Activated naive CD8-positive, alpha-beta T cell treated with anti-CD3 and anti-CD28 coated beads, Interleukin-2, amount 50 U/mL, for 24 hours (primary cell): Measurements from ENCODE around the gene MSLN.

Experiments used
- ATAC-seq: fragments of 150-1000 bp; cut with Tn5 transposase; one replicate; pipeline ENCODE4 v1.10.0; 2021
- DNase-seq: peaks from one replicate; pipeline ENCODE4 v3.0.0; 2021
- H3K27ac Mint-ChIP-seq: one replicate; pipeline ENCODE4 v1.8.0; 2021; ENCODE audit warnings: mild to moderate bottlenecking, mixed read lengths
- H3K27me3 Mint-ChIP-seq: one replicate; pipeline ENCODE4 v1.8.0; 2021; ENCODE audit warnings: mixed read lengths
- H3K36me3 Mint-ChIP-seq: one replicate; pipeline ENCODE4 v1.8.0; 2021; ENCODE audit warnings: low read depth, mixed read lengths
- H3K4me1 Mint-ChIP-seq: one replicate; pipeline ENCODE4 v1.8.0; 2021; ENCODE audit warnings: mixed read lengths
- H3K4me3 Mint-ChIP-seq: one replicate; pipeline ENCODE4 v1.8.0; 2021; ENCODE audit warnings: mild to moderate bottlenecking, moderate library complexity, mixed read lengths
- H3K9me3 Mint-ChIP-seq: one replicate; pipeline ENCODE4 v1.8.0; 2021; ENCODE audit warnings: mixed read lengths

MSLN gene

GRCh38 chr16:719815-720446 is 40.6 kb upstream of the MSLN start:
- peak overlapping the region; percentile 84 for H3K27ac Mint-ChIP-seq
- peaks cover 23% of the 10 kb centered on the region for H3K4me1 Mint-ChIP-seq
- no peaks in the 10 kb centered on the region for H3K36me3 Mint-ChIP-seq
- DNase-seq = no peak
- ATAC-seq = no peak
- H3K9me3 Mint-ChIP-seq = no peaks in the 10 kb centered on the region
- H3K27me3 Mint-ChIP-seq = no peaks in the 10 kb centered on the region
- peak overlapping the region; percentile 85 for H3K4me3 Mint-ChIP-seq

GRCh38 chr16:720447-720989 is 40.0 kb upstream of the MSLN start:
- Mint-ChIP-seq H3K4me3 (peak overlapping the region; percentile 85), H3K27ac (peak overlapping the region; percentile 84), H3K36me3 (no peaks in the 10 kb centered on the region), H3K4me1 (peaks cover 23% of the 10 kb centered on the region), H3K27me3 (no peaks in the 10 kb centered on the region), H3K9me3 (no peaks in the 10 kb centered on the region)
- peak; percentile 71 for DNase-seq
- peak; percentile 48 for ATAC-seq

GRCh38 chr16:720990-721764 is 39.4 kb upstream of the MSLN start, which contains the start of gene ANTKMT:
Gene ANTKMT, plus strand, starts transcription at chr16:721146. Its CDS starts 129 bp downstream, at chr16:721275.
- Mint-ChIP-seq H3K27me3 (no peaks in the 10 kb centered on the region), H3K4me3 (peak within 1 kb of the TSS; percentile 85), H3K27ac (peak within 1 kb of the TSS; percentile 84), H3K36me3 (no peaks in the 10 kb centered on the region), H3K4me1 (peaks cover 23% of the 10 kb centered on the region), H3K9me3 (no peaks in the 10 kb centered on the region)
- DNase-seq (peak; percentile 84), ATAC-seq (peak; percentile 64)

GRCh38 chr16:721765-722540 is 38.6 kb upstream of the MSLN start:
- Mint-ChIP-seq H3K36me3 (no peaks in the 10 kb centered on the region), H3K27me3 (no peaks in the 10 kb centered on the region), H3K9me3 (no peaks in the 10 kb centered on the region), H3K4me1 (peaks cover 19% of the 10 kb centered on the region), H3K4me3 (peak overlapping the region; percentile 74), H3K27ac (no peak overlapping the region)
- ATAC-seq = no peak
- no peak for DNase-seq

GRCh38 chr16:722835-723633 is 37.5 kb upstream of the MSLN start:
- Mint-ChIP-seq H3K4me1 (peaks cover 19% of the 10 kb centered on the region), H3K27me3 (no peaks in the 10 kb centered on the region), H3K9me3 (no peaks in the 10 kb centered on the region), H3K27ac (no peak overlapping the region), H3K4me3 (peak overlapping the region; percentile 74), H3K36me3 (no peaks in the 10 kb centered on the region)
- no peak for ATAC-seq
- no peak for DNase-seq

GRCh38 chr16:723695-724094 is 36.8 kb upstream of the MSLN start:
- H3K27me3 Mint-ChIP-seq = no peaks in the 10 kb centered on the region
- ATAC-seq (no peak), DNase-seq (no peak)
- H3K4me1 Mint-ChIP-seq = peaks cover 18% of the 10 kb centered on the region
- no peaks in the 10 kb centered on the region for H3K9me3 Mint-ChIP-seq
- no peak overlapping the region for H3K4me3 Mint-ChIP-seq
- no peaks in the 10 kb centered on the region for H3K36me3 Mint-ChIP-seq
- H3K27ac Mint-ChIP-seq = no peak overlapping the region

- ATAC-seq = no peak
- Mint-ChIP-seq H3K36me3 (no peaks in the 10 kb centered on the region), H3K9me3 (no peaks in the 10 kb centered on the region), H3K27ac (no peak overlapping the region), H3K4me1 (peaks cover 11% of the 10 kb centered on the region), H3K27me3 (no peaks in the 10 kb centered on the region), H3K4me3 (no peak overlapping the region)
- no peak for DNase-seq
These were observed 36.1 kb upstream of the MSLN start for GRCh38 chr16:724188-725040.

- no peaks in the 10 kb centered on the region for H3K9me3 Mint-ChIP-seq
- no peak overlapping the region for H3K27ac Mint-ChIP-seq
- peaks cover 7% of the 10 kb centered on the region for H3K4me1 Mint-ChIP-seq
- ATAC-seq = no peak
- no peak for DNase-seq
- H3K4me3 Mint-ChIP-seq = no peak overlapping the region
- no peaks in the 10 kb centered on the region for H3K36me3 Mint-ChIP-seq
- H3K27me3 Mint-ChIP-seq = no peaks in the 10 kb centered on the region
These were observed 35.5 kb upstream of the MSLN start for GRCh38 chr16:725041-725376.

GRCh38 chr16:725463-726187 is 34.9 kb upstream of the MSLN start:
- H3K36me3 Mint-ChIP-seq = no peaks in the 10 kb centered on the region
- DNase-seq (no peak), ATAC-seq (no peak)
- no peak overlapping the region for H3K27ac Mint-ChIP-seq
- peaks cover 4% of the 10 kb centered on the region for H3K4me1 Mint-ChIP-seq
- no peaks in the 10 kb centered on the region for H3K27me3 Mint-ChIP-seq
- H3K9me3 Mint-ChIP-seq = no peaks in the 10 kb centered on the region
- peak overlapping the region; percentile 45 for H3K4me3 Mint-ChIP-seq

- Mint-ChIP-seq H3K36me3 (no peaks in the 10 kb centered on the region), H3K9me3 (no peaks in the 10 kb centered on the region), H3K27me3 (no peaks in the 10 kb centered on the region), H3K27ac (no peak overlapping the region), H3K4me1 (peaks cover 4% of the 10 kb centered on the region), H3K4me3 (no peak overlapping the region)
- ATAC-seq = no peak
- DNase-seq = no peak
These were observed 34.4 kb upstream of the MSLN start for GRCh38 chr16:726188-726437.

GRCh38 chr16:726438-727290 is 33.9 kb upstream of the MSLN start, which contains the start of the genes CCDC78 and HAGHL:
Gene CCDC78, minus strand, starts transcription at chr16:726443. Its CDS starts 76 bp downstream, at chr16:726367.
Gene HAGHL, plus strand, starts transcription at chr16:727106. Its CDS starts 404 bp downstream, at chr16:727510.
- no peaks in the 10 kb centered on the region for H3K27me3 Mint-ChIP-seq
- no peaks in the 10 kb centered on the region for H3K36me3 Mint-ChIP-seq
- peaks cover 4% of the 10 kb centered on the region for H3K4me1 Mint-ChIP-seq
- peak within 1 kb of the TSS; percentile 31 for H3K27ac Mint-ChIP-seq
- ATAC-seq (peak; percentile 5), DNase-seq (peak; percentile 76)
- H3K9me3 Mint-ChIP-seq = no peaks in the 10 kb centered on the region
- H3K4me3 Mint-ChIP-seq = peak within 1 kb of the TSS; percentile 61

GRCh38 chr16:727291-727977 is 33.1 kb upstream of the MSLN start:
- ATAC-seq = peak; percentile 3
- Mint-ChIP-seq H3K9me3 (no peaks in the 10 kb centered on the region), H3K27ac (no peak overlapping the region), H3K4me3 (peak overlapping the region; percentile 61), H3K4me1 (peaks cover 4% of the 10 kb centered on the region), H3K36me3 (no peaks in the 10 kb centered on the region), H3K27me3 (no peaks in the 10 kb centered on the region)
- no peak for DNase-seq
